Liver (tissue), 9 donors: ENCODE measurements around the gene SYTL3. TPM values are rescaled to one million over a fixed set of nuclear protein-coding genes. Genes with fewer than 3 reads are reported as not detected.

ENCODE experiments used
- DNase-seq: peaks from one replicate; pipeline ENCODE4 v3.0.0-alpha.2; 2017; ENCODE audit warnings: low spot score
- H3K27ac ChIP-seq, 2 donors: one replicate each; pipeline ENCODE4 v1.7.0; 2013; ENCODE audit warnings: inconsistent platforms in 2 of 2, low read length in 2 of 2, control low read depth in 1 of 2, low read depth in 1 of 2, mild to moderate bottlenecking in 1 of 2
- H3K27me3 ChIP-seq, 4 donors: one replicate each; pipeline versions ENCODE4 v1.6.1 to v1.7.0; 2013; ENCODE audit warnings: low read length in 3 of 4, inconsistent platforms in 1 of 4, mild to moderate bottlenecking in 1 of 4, moderate library complexity in 1 of 4; ENCODE audit not compliant: control insufficient read depth in 4 of 4, insufficient read depth in 4 of 4
- H3K36me3 ChIP-seq, 4 donors: one replicate each; pipeline versions ENCODE4 v1.6.1 to v1.7.0; 2013; ENCODE audit warnings: low read length in 3 of 4, mild to moderate bottlenecking in 3 of 4, low read depth in 1 of 4, moderate library complexity in 1 of 4; ENCODE audit not compliant: control insufficient read depth in 4 of 4, insufficient read depth in 3 of 4
- H3K4me1 ChIP-seq, 4 donors: one replicate each; pipeline versions ENCODE4 v1.6.1 to v1.7.0; 2013; ENCODE audit warnings: low read length in 3 of 4, mild to moderate bottlenecking in 3 of 4, moderate library complexity in 1 of 4; ENCODE audit not compliant: control insufficient read depth in 4 of 4, insufficient read depth in 4 of 4
- H3K4me3 ChIP-seq, 3 donors: one replicate each; pipeline versions ENCODE4 v1.6.1 to v1.7.0; 2013; ENCODE audit warnings: low read length in 3 of 3, control low read depth in 1 of 3, low read depth in 1 of 3, mild to moderate bottlenecking in 1 of 3
- H3K9ac ChIP-seq, 2 donors: one replicate each; pipeline ENCODE4 v1.7.0; 2013; ENCODE audit warnings: low read length in 2 of 2, mild to moderate bottlenecking in 2 of 2, moderate library complexity in 2 of 2, control low read depth in 1 of 2, low read depth in 1 of 2
- H3K9me3 ChIP-seq, 4 donors: one replicate each; pipeline versions ENCODE4 v1.6.1 to v1.7.0; 2013; ENCODE audit warnings: low read length in 3 of 4; ENCODE audit not compliant: control insufficient read depth in 4 of 4
- EGR1 ChIP-seq, 2 donors: IDR thresholded peaks; 2 replicates each; pipeline ENCODE4 v1.6.1; 2016 to 2018; ENCODE audit warnings: antibody characterized with exemption in 2 of 2, low read depth in 2 of 2
- FOXA1 ChIP-seq: IDR thresholded peaks from 2 replicates; pipeline ENCODE4 v1.6.1; 2016; ENCODE audit warnings: antibody characterized with exemption
- FOXA2 ChIP-seq: IDR thresholded peaks from 2 replicates; pipeline ENCODE4 v1.6.1; 2016; ENCODE audit warnings: antibody characterized with exemption
- HNF4G ChIP-seq: IDR thresholded peaks from 2 replicates; pipeline ENCODE4 v1.6.1; 2016; ENCODE audit warnings: antibody characterized with exemption
- JUND ChIP-seq, 2 donors: IDR thresholded peaks; 2 replicates each; pipeline ENCODE4 v1.6.1; 2016; ENCODE audit warnings: antibody characterized with exemption in 2 of 2
- NR2F2 ChIP-seq: IDR thresholded peaks from 2 replicates; pipeline ENCODE4 v1.6.1; 2016; ENCODE audit warnings: antibody characterized with exemption
- RAD21 ChIP-seq, 2 donors: IDR thresholded peaks; 2 replicates each; pipeline ENCODE4 v1.6.1; 2016; ENCODE audit warnings: antibody characterized with exemption in 2 of 2, mild to moderate bottlenecking in 2 of 2
- RXRA ChIP-seq, 2 donors: IDR thresholded peaks; 2 replicates each; pipeline ENCODE4 v1.6.1; 2017 to 2018; ENCODE audit warnings: antibody characterized with exemption in 2 of 2, mild to moderate bottlenecking in 1 of 2
- SP1 ChIP-seq: IDR thresholded peaks from 2 replicates; pipeline ENCODE4 v1.6.1; 2018; ENCODE audit warnings: antibody characterized with exemption, mild to moderate bottlenecking
- TAF1 ChIP-seq: conservative IDR thresholded peaks from 2 replicates; pipeline ENCODE4 v1.6.1; 2016; ENCODE audit warnings: antibody characterized with exemption, mild to moderate bottlenecking
- YY1 ChIP-seq: IDR thresholded peaks from 2 replicates; pipeline ENCODE4 v1.6.1; 2016; ENCODE audit warnings: antibody characterized with exemption, mild to moderate bottlenecking
- WGBS: extraction: QIAGEN DNeasy Blood & Tissue Kit; methylation state at CpG from one replicate; pipeline ENCODE4 v1.1.7; 2013; 5-methylcytosine and 5-hydroxymethylcytosine counted together
- polyA plus RNA-seq, 2 donors: library from polyadenylated mRNA; stranded (reverse) in 1 of 2; unstranded in 1 of 2; fragments of 200-250 nt in 1 of 2; fragments of >200 nt in 1 of 2; fragmentation: Nextera tagmentation in 1 of 2; extraction: Ambion mirVana in 1 of 2; gene quantifications; one replicate each; pipeline versions ENCODE4 v1.2.1 to v1.2.3, GENCODE V29; 2013 to 2015
- total RNA-seq, 2 donors: library from RNA; depleted of rRNA; stranded (reverse); fragments of >200 nt; gene quantifications; one replicate each; pipeline ENCODE4 v1.2.3, GENCODE V29; 2014
- TF ChIP-seq, protein P1 (sequence below): IDR thresholded peaks from 2 replicates; pipeline ENCODE4 v1.6.1; 2016; ENCODE audit warnings: antibody characterized with exemption
- TF ChIP-seq, protein P2 (sequence below): IDR thresholded peaks from 2 replicates; pipeline ENCODE4 v1.6.1; 2016; ENCODE audit warnings: antibody characterized with exemption
- TF ChIP-seq, protein P3 (sequence below): fragments of 150-350 bp; IDR thresholded peaks from 2 replicates; pipeline ENCODE4 v1.5.1; 2017; ENCODE audit warnings: improper control_type of control experiment, low read depth, low read length; ENCODE audit not compliant: missing input control
- TF ChIP-seq, protein P4 (sequence below): IDR thresholded peaks from 2 replicates; pipeline ENCODE4 v1.6.1; 2016; ENCODE audit warnings: antibody characterized with exemption
- TF ChIP-seq, protein P5 (sequence below): IDR thresholded peaks from 2 replicates; pipeline ENCODE4 v1.6.1; 2016; ENCODE audit warnings: antibody characterized with exemption, mild to moderate bottlenecking
- donor health status: healthy.
- donor health status: healthy.
- donor health status: healthy.
- donor health status: healthy.
- donor health status: healthy.

The SYTL3 gene
- total and polyA plus RNA-seq, 4 donors, result 0.28 to 1.7 (median 0.51) TPM

DNA sequence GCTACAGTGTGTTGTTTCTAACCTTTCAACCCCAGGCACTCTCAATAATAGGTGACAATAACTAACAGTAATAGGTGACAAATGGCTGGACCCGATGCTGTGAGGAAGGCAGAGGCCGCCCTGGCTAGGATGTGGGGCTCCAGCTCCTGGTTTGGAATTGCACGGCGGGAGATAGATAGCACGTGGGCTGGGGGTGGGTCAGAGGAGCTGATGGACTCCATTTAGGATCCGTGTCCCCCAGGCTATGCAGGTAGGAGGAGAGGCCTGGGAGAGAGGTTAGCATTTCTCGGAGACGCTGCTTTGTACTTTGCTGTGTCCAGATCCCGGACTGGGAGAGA lies 107.9 kb downstream of the SYTL3 start:
- no peaks in the 10 kb centered on the region for H3K27me3 ChIP-seq
- no peak overlapping the region for H3K27ac ChIP-seq
- H3K9ac ChIP-seq, result no peak overlapping the region
- 78% methylated on average over 9 of the region's 9 CpGs for WGBS
- no peak for DNase-seq
- H3K36me3 ChIP-seq, result no peaks in the 10 kb centered on the region
- H3K4me1 ChIP-seq, result peaks cover 0 to under 1% (median 0%) of the 10 kb centered on the region in 4 donors
- TF ChIP-seq, protein P1, sequence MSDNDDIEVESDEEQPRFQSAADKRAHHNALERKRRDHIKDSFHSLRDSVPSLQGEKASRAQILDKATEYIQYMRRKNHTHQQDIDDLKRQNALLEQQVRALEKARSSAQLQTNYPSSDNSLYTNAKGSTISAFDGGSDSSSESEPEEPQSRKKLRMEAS, result no peak
- no peak for TF ChIP-seq FOXA1
- no peak for TF ChIP-seq RXRA (IDR thresholded peaks at IDR 0.05)
- TF ChIP-seq RAD21 (IDR thresholded peaks at IDR 0.05), result no peak
- no peak for TF ChIP-seq FOXA2
- TF ChIP-seq, protein P2, sequence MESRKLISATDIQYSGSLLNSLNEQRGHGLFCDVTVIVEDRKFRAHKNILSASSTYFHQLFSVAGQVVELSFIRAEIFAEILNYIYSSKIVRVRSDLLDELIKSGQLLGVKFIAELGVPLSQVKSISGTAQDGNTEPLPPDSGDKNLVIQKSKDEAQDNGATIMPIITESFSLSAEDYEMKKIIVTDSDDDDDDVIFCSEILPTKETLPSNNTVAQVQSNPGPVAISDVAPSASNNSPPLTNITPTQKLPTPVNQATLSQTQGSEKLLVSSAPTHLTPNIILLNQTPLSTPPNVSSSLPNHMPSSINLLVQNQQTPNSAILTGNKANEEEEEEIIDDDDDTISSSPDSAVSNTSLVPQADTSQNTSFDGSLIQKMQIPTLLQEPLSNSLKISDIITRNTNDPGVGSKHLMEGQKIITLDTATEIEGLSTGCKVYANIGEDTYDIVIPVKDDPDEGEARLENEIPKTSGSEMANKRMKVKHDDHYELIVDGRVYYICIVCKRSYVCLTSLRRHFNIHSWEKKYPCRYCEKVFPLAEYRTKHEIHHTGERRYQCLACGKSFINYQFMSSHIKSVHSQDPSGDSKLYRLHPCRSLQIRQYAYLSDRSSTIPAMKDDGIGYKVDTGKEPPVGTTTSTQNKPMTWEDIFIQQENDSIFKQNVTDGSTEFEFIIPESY, result no peak
- H3K4me3 ChIP-seq, result no peak overlapping the region
- H3K9me3 ChIP-seq, result no peaks in the 10 kb centered on the region

DNA sequence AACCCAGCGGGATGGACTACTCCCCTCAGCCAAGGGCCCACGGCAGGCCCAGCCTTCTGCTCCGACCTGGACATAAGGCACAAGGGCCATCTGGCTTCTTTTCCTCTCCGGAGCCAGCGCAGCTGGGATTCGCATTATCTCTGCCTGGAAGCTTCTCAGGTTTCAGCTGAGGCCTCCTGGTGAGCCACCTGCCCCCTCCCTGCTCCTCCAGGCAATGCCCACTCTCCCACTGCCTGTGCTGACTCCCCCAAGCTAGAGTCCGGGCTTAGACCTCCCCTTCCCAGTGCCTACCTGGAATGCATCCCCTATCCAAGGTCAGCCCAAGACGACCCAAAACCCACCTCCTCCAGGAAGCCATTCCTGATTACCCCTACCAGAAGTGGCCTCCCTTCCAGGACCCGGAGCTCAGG lies 108.6 kb downstream of the SYTL3 start:
- Histone ChIP-seq H3K27me3 (no peaks in the 10 kb centered on the region), H3K9me3 (no peaks in the 10 kb centered on the region), H3K36me3 (no peaks in the 10 kb centered on the region), H3K4me1 (no peaks in the 10 kb centered on the region), H3K9ac (no peak overlapping the region), H3K27ac (no peak overlapping the region), H3K4me3 (no peak overlapping the region)
- TF ChIP-seq, protein P2, result no peak
- TF ChIP-seq RAD21 (IDR thresholded peaks at IDR 0.05), result no peak
- no peak for TF ChIP-seq YY1
- no peak for TF ChIP-seq HNF4G
- TF ChIP-seq, protein P3, sequence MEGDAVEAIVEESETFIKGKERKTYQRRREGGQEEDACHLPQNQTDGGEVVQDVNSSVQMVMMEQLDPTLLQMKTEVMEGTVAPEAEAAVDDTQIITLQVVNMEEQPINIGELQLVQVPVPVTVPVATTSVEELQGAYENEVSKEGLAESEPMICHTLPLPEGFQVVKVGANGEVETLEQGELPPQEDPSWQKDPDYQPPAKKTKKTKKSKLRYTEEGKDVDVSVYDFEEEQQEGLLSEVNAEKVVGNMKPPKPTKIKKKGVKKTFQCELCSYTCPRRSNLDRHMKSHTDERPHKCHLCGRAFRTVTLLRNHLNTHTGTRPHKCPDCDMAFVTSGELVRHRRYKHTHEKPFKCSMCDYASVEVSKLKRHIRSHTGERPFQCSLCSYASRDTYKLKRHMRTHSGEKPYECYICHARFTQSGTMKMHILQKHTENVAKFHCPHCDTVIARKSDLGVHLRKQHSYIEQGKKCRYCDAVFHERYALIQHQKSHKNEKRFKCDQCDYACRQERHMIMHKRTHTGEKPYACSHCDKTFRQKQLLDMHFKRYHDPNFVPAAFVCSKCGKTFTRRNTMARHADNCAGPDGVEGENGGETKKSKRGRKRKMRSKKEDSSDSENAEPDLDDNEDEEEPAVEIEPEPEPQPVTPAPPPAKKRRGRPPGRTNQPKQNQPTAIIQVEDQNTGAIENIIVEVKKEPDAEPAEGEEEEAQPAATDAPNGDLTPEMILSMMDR, result no peak
- TF ChIP-seq TAF1, result no peak
- TF ChIP-seq JUND (IDR thresholded peaks at IDR 0.05), result no peak
- no peak for TF ChIP-seq EGR1 (IDR thresholded peaks at IDR 0.05; ENCODE audit: low read depth in 2 of 2)
- WGBS, result 71% methylated on average over 9 of the region's 9 CpGs
- no peak for DNase-seq

DNA sequence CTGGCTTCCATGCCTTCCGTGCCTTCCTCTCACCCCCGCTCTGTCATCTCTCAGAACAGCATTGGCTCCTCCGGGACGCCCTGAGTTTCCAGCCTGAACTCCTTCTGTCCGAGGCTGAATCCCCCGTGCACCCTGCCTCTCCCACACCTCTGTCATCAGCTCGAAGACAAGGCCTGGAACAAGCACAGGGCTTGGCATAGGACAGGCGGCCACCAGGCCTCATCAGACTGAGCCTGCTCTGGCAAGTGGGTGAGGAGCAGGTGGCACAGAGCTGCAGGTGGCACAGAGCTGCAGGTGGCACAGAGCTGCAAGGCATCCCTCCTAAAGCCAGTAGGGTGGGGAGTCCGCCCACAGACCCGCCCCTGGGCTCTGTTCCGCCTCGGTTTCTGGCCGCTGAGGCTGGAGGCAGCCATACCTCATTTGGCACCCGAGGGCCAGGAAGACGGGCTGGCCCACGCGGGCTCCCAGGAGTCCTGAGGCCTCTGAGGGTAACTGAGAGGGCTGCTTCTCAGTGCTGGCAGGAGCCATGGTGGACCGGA lies 109.2 kb downstream of the SYTL3 start:
- H3K36me3 ChIP-seq, result peaks cover 0 to under 1% (median 0%) of the 10 kb centered on the region in 4 donors
- no peaks in the 10 kb centered on the region for H3K9me3 ChIP-seq
- H3K4me1 ChIP-seq, result no peaks in the 10 kb centered on the region
- no peak overlapping the region for H3K9ac ChIP-seq
- H3K27me3 ChIP-seq, result no peaks in the 10 kb centered on the region
- DNase-seq, result no peak
- H3K4me3 ChIP-seq, result no peak overlapping the region
- WGBS, result 74% methylated on average over 18 of the region's 18 CpGs
- no peak overlapping the region for H3K27ac ChIP-seq
- TF ChIP-seq NR2F2 (no peak), HNF4G (no peak), SP1 (no peak), FOXA2 (no peak), YY1 (no peak), FOXA1 (no peak), RXRA (IDR thresholded peaks at IDR 0.05) (no peak)
- TF ChIP-seq, protein P4, sequence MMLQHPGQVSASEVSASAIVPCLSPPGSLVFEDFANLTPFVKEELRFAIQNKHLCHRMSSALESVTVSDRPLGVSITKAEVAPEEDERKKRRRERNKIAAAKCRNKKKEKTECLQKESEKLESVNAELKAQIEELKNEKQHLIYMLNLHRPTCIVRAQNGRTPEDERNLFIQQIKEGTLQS, result no peak
- TF ChIP-seq, protein P2, result no peak
- TF ChIP-seq, protein P5, sequence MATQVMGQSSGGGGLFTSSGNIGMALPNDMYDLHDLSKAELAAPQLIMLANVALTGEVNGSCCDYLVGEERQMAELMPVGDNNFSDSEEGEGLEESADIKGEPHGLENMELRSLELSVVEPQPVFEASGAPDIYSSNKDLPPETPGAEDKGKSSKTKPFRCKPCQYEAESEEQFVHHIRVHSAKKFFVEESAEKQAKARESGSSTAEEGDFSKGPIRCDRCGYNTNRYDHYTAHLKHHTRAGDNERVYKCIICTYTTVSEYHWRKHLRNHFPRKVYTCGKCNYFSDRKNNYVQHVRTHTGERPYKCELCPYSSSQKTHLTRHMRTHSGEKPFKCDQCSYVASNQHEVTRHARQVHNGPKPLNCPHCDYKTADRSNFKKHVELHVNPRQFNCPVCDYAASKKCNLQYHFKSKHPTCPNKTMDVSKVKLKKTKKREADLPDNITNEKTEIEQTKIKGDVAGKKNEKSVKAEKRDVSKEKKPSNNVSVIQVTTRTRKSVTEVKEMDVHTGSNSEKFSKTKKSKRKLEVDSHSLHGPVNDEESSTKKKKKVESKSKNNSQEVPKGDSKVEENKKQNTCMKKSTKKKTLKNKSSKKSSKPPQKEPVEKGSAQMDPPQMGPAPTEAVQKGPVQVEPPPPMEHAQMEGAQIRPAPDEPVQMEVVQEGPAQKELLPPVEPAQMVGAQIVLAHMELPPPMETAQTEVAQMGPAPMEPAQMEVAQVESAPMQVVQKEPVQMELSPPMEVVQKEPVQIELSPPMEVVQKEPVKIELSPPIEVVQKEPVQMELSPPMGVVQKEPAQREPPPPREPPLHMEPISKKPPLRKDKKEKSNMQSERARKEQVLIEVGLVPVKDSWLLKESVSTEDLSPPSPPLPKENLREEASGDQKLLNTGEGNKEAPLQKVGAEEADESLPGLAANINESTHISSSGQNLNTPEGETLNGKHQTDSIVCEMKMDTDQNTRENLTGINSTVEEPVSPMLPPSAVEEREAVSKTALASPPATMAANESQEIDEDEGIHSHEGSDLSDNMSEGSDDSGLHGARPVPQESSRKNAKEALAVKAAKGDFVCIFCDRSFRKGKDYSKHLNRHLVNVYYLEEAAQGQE, result no peak
